Suprapubic skin (tissue), 4 donors: Measurements from ENCODE around the gene ATP1A2. TPM values are rescaled to one million over a fixed set of nuclear protein-coding genes. Genes with fewer than 3 reads are reported as not detected.

Source experiments
- DNase-seq, 2 donors: peaks; one replicate each; pipeline ENCODE4 v3.0.0-alpha.2; 2019; ENCODE audit warnings: low spot score in 2 of 2
- H3K27ac ChIP-seq: fragments of 200-600 bp; sonication (generic); one replicate; pipeline ENCODE4 v1.5.1; 2019
- H3K27me3 ChIP-seq: fragments of 200-600 bp; sonication (generic); one replicate; pipeline ENCODE4 v1.5.1; 2019
- H3K36me3 ChIP-seq: fragments of 200-600 bp; sonication (generic); one replicate; pipeline ENCODE4 v1.5.1; 2019
- H3K4me1 ChIP-seq: fragments of 200-600 bp; sonication (generic); one replicate; pipeline ENCODE4 v1.5.1; 2019
- H3K4me3 ChIP-seq: fragments of 200-600 bp; sonication (generic); one replicate; pipeline ENCODE4 v1.5.1; 2019; ENCODE audit warnings: mild to moderate bottlenecking
- H3K9me3 ChIP-seq: fragments of 200-600 bp; sonication (generic); one replicate; pipeline ENCODE4 v1.5.1; 2019
- EP300 ChIP-seq: sonication (generic); formaldehyde crosslinking; IDR thresholded peaks from one replicate; pipeline ENCODE4 v1.6.1; 2017; ENCODE audit warnings: antibody characterized with exemption
- POLR2A ChIP-seq, 2 donors: fragments of 450-650 bp; IDR thresholded peaks; one replicate each; pipeline ENCODE4 v1.6.1; 2017; ENCODE audit warnings: antibody characterized with exemption in 2 of 2, mild to moderate bottlenecking in 2 of 2, moderate library complexity in 2 of 2
- POLR2AphosphoS5 ChIP-seq, 3 donors: sonication (generic); formaldehyde crosslinking; IDR thresholded peaks; one replicate each; pipeline ENCODE4 v1.6.1; 2017; ENCODE audit warnings: antibody characterized with exemption in 3 of 3
- WGBS: methylation state at CpG from one replicate; pipeline ENCODE4 v1.1.5; 2018; 5-methylcytosine and 5-hydroxymethylcytosine counted together
- total RNA-seq, 4 donors: library from RNA; depleted of rRNA; stranded (reverse); fragments of >200 nt; gene quantifications; one replicate each; pipeline ENCODE4 v1.1.0, GENCODE V29; 2016
- TF ChIP-seq, protein P1 (sequence below), 2 donors: fragments of 200-600 bp in 1 of 2; fragments of 450-650 bp in 1 of 2; sonication (generic) in 1 of 2; IDR thresholded peaks; one replicate each; pipeline ENCODE4 v1.5.1; 2016 to 2019; ENCODE audit warnings: antibody characterized with exemption in 2 of 2, mild to moderate bottlenecking in 1 of 2, moderate library complexity in 1 of 2

Gene ATP1A2
- total RNA-seq, 4 donors from 2014 or later = 4.2 to 6.9 (median 4.8) TPM

GRCh38 chr1:160095382-160096105, 20.0 kb upstream of the ATP1A2 start:
- 68% methylated on average over 4 of the region's 4 CpGs for WGBS
- Histone ChIP-seq H3K4me3 (no peak overlapping the region), H3K9me3 (no peaks in the 10 kb centered on the region), H3K4me1 (peaks cover 40% of the 10 kb centered on the region), H3K27ac (no peak overlapping the region), H3K27me3 (no peaks in the 10 kb centered on the region), H3K36me3 (peaks cover 43% of the 10 kb centered on the region)
- DNase-seq = no peak
- no peak for TF ChIP-seq POLR2AphosphoS5 (IDR thresholded peaks at IDR 0.05)
- no peak for TF ChIP-seq EP300
- no peak for TF ChIP-seq POLR2A (IDR thresholded peaks at IDR 0.05)
- TF ChIP-seq, protein P1, sequence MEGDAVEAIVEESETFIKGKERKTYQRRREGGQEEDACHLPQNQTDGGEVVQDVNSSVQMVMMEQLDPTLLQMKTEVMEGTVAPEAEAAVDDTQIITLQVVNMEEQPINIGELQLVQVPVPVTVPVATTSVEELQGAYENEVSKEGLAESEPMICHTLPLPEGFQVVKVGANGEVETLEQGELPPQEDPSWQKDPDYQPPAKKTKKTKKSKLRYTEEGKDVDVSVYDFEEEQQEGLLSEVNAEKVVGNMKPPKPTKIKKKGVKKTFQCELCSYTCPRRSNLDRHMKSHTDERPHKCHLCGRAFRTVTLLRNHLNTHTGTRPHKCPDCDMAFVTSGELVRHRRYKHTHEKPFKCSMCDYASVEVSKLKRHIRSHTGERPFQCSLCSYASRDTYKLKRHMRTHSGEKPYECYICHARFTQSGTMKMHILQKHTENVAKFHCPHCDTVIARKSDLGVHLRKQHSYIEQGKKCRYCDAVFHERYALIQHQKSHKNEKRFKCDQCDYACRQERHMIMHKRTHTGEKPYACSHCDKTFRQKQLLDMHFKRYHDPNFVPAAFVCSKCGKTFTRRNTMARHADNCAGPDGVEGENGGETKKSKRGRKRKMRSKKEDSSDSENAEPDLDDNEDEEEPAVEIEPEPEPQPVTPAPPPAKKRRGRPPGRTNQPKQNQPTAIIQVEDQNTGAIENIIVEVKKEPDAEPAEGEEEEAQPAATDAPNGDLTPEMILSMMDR (IDR thresholded peaks at IDR 0.05) = no peak

DNA sequence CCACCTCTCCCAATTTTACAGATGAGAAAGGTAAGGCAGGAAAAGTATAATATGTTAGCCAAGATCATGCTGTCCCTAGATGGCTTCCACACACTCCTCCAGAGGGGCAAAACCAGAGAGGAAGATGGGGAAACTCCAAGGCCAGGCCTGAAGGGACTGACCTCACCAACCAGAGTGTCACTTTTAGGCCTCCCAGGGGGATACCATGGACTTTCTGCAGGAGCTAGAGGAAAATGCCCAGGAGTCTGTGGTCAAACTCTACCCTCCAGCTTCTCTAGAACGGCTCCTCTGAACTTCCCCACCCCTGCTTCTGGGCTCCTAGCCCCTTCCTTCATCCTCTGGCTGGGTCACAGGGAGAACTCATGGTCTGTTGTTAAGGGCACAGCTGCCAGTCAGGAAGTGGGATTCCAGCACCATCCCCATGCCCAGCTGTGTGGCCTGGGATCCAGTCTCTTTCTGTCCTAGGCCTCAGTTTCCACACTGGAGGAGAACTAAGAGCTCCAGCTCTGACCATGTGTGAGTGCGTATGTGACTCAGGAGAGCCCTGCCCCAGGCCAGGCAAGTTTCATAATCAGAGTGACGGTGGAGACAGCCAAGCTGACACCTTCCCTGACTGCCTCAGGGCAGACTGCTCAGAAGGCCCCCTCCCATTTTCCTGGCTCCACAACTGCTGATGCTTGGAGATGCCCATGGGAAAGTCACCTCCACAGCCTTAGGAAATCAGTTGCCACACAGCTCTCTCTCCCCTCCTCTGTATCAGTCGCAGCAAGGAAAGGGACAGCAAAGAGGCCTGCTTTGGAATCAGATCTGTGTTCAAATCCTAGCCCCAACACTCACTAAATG, 19.1 kb upstream of the ATP1A2 start:
- peak in 1 of 2 donors; percentile 87 for DNase-seq
- Histone ChIP-seq H3K36me3 (peaks cover 33% of the 10 kb centered on the region), H3K27ac (peak overlapping the region; percentile 84), H3K4me3 (peak overlapping the region; percentile 79), H3K9me3 (no peaks in the 10 kb centered on the region), H3K27me3 (no peaks in the 10 kb centered on the region), H3K4me1 (peaks cover 47% of the 10 kb centered on the region)
- TF ChIP-seq POLR2AphosphoS5 (IDR thresholded peaks at IDR 0.05) (peak in 1 of 3 donors; percentile 17), POLR2A (IDR thresholded peaks at IDR 0.05) (no peak), EP300 (no peak)
- TF ChIP-seq, protein P1 (IDR thresholded peaks at IDR 0.05) = no peak
- 30% methylated on average over 4 of the region's 4 CpGs for WGBS

GRCh38 chr1:160097151-160097910, 18.2 kb upstream of the ATP1A2 start:
- DNase-seq = no peak
- peak overlapping the region; percentile 79 for H3K4me3 ChIP-seq
- peaks cover 25% of the 10 kb centered on the region for H3K36me3 ChIP-seq
- TF ChIP-seq POLR2A (IDR thresholded peaks at IDR 0.05) (no peak), POLR2AphosphoS5 (IDR thresholded peaks at IDR 0.05) (no peak), EP300 (no peak)
- TF ChIP-seq, protein P1 (IDR thresholded peaks at IDR 0.05) = no peak
- peak overlapping the region; percentile 84 for H3K27ac ChIP-seq
- H3K9me3 ChIP-seq = no peaks in the 10 kb centered on the region
- H3K4me1 ChIP-seq = peaks cover 56% of the 10 kb centered on the region
- no peaks in the 10 kb centered on the region for H3K27me3 ChIP-seq
- 34% methylated on average over 4 of the region's 5 CpGs for WGBS

GRCh38 chr1:160097911-160098851, 17.4 kb upstream of the ATP1A2 start, which contains the start of gene IGSF8:
TSS of gene IGSF8 (minus strand) at chr1:160098619. CDS start at chr1:160098472, 147 bp downstream.
- Histone ChIP-seq H3K36me3 (peaks cover 17% of the 10 kb centered on the region), H3K4me3 (peak within 1 kb of the TSS; percentile 79), H3K27me3 (no peaks in the 10 kb centered on the region), H3K9me3 (no peaks in the 10 kb centered on the region), H3K27ac (peak within 1 kb of the TSS; percentile 84), H3K4me1 (peaks cover 59% of the 10 kb centered on the region)
- 3% methylated on average over 21 of the region's 64 CpGs for WGBS
- TF ChIP-seq EP300 = no peak
- DNase-seq = peak; percentile 96 to 97
